Measurements from ENCODE around the gene CNPY3.
"Not testable (repeated sequence)": the region's sequence is repeated elsewhere in the genome, so short reads cannot be mapped to it uniquely, and the experiment has no call there.

CNPY3 gene

GRCh38 chr6:42928986-42929820, at the start of gene CNPY3:
Gene CNPY3, plus strand, starts transcription at chr6:42929480. Its CDS starts 91 bp downstream, at chr6:42929571.
- no peaks in the 10 kb centered on the region for H3K27me3 ChIP-seq (ENCODE audit: insufficient read depth, low read length, poor library complexity)
- peak; percentile 86 for ATAC-seq (ENCODE audit: insufficient read depth, low read depth)
- peaks cover 36% of the 10 kb centered on the region for H3K36me3 ChIP-seq (ENCODE audit: insufficient read depth, low read length)
- TF ChIP-seq CTCF (IDR thresholded peaks at IDR 0.05; ENCODE audit: borderline replicate concordance, extremely low read depth, low read length, poor library complexity, severe bottlenecking) (no peak), EZH2 (IDR thresholded peaks at IDR 0.05; ENCODE audit: borderline replicate concordance, low read depth, low read length, severe bottlenecking) (no peak)
- H3K27ac ChIP-seq (ENCODE audit: low read length): peak within 1 kb of the TSS; percentile 96
- H4K20me1 ChIP-seq (ENCODE audit: insufficient read depth, low read length): peaks cover 28% of the 10 kb centered on the region
- peak within 1 kb of the TSS; percentile 87 for H3K4me2 ChIP-seq (ENCODE audit: insufficient read depth, low read length)
- peak within 1 kb of the TSS; percentile 84 for H3K9ac ChIP-seq (ENCODE audit: low read depth, low read length)
- peaks cover 45% of the 10 kb centered on the region for H3K79me2 ChIP-seq (ENCODE audit: insufficient read depth, low read length)
- no peaks in the 10 kb centered on the region for H3K9me3 ChIP-seq (ENCODE audit: insufficient read depth, low read length, severe bottlenecking)
- peaks cover 40% of the 10 kb centered on the region for H3K4me1 ChIP-seq (ENCODE audit: insufficient read depth, low read length)
- DNase-seq: peak; percentile 99
- peak within 1 kb of the TSS; percentile 80 for H2AFZ ChIP-seq (ENCODE audit: low read depth, low read length)
- peak within 1 kb of the TSS; percentile 84 to 97 for H3K4me3 ChIP-seq (ENCODE audit: low read depth in 1 of 2, low read length in 2 of 2)

- peak overlapping the region; percentile 95 for H2AFZ ChIP-seq (ENCODE audit: low read depth, low read length)
- not testable (repeated sequence) for H3K27me3 ChIP-seq (ENCODE audit: insufficient read depth, low read length, poor library complexity)
Observed at GRCh38 chr6:42880240-42880817, 49.0 kb upstream of the CNPY3 start.

GRCh38 chr6:42880871-42881270, 48.4 kb upstream of the CNPY3 start:
- H3K4me1 ChIP-seq (ENCODE audit: insufficient read depth, low read length): peaks cover 49% of the 10 kb centered on the region
- peak overlapping the region; percentile 70 for H3K4me2 ChIP-seq (ENCODE audit: insufficient read depth, low read length)
- H3K27ac ChIP-seq (ENCODE audit: low read length): peak overlapping the region; percentile 93
- not testable (repeated sequence) for H3K27me3 ChIP-seq (ENCODE audit: insufficient read depth, low read length, poor library complexity); H3K9me3 ChIP-seq (ENCODE audit: insufficient read depth, low read length, severe bottlenecking); H2AFZ ChIP-seq (ENCODE audit: low read depth, low read length); DNase-seq; ATAC-seq (ENCODE audit: insufficient read depth, low read depth)
- peaks cover 61% of the 10 kb centered on the region for H3K79me2 ChIP-seq (ENCODE audit: insufficient read depth, low read length)
- H3K4me3 ChIP-seq (ENCODE audit: low read depth in 1 of 2, low read length in 2 of 2): peak overlapping the region; percentile 60 to 72; a peak in 3 of 4 replicates
- H3K36me3 ChIP-seq (ENCODE audit: insufficient read depth, low read length): peaks cover 48% of the 10 kb centered on the region
- H4K20me1 ChIP-seq (ENCODE audit: insufficient read depth, low read length): peaks cover 15% of the 10 kb centered on the region; the same call in 1 of the 2 replicates
- H3K9ac ChIP-seq (ENCODE audit: low read depth, low read length): peak overlapping the region; percentile 78

More at GRCh38 chr6:42880240-42880817, 49.0 kb upstream of the CNPY3 start:
- Histone ChIP-seq H3K4me1 (ENCODE audit: insufficient read depth, low read length) (peaks cover 48% of the 10 kb centered on the region), H3K4me3 (ENCODE audit: low read depth in 1 of 2, low read length in 2 of 2) (peak overlapping the region; percentile 60 to 72), H3K4me2 (ENCODE audit: insufficient read depth, low read length) (peak overlapping the region; percentile 70), H3K27ac (ENCODE audit: low read length) (peak overlapping the region; percentile 93), H3K79me2 (ENCODE audit: insufficient read depth, low read length) (peaks cover 56% of the 10 kb centered on the region), H3K9ac (ENCODE audit: low read depth, low read length) (peak overlapping the region; percentile 78), H3K36me3 (ENCODE audit: insufficient read depth, low read length) (peaks cover 42% of the 10 kb centered on the region), H4K20me1 (ENCODE audit: insufficient read depth, low read length) (peaks cover 15% of the 10 kb centered on the region; the same call in 1 of the 2 replicates)
- not testable (repeated sequence) for ATAC-seq (ENCODE audit: insufficient read depth, low read depth); H3K9me3 ChIP-seq (ENCODE audit: insufficient read depth, low read length, severe bottlenecking); DNase-seq

- Histone ChIP-seq H2AFZ (ENCODE audit: low read depth, low read length) (no peak overlapping the region), H3K4me1 (ENCODE audit: insufficient read depth, low read length) (peaks cover 64% of the 10 kb centered on the region), H3K27ac (ENCODE audit: low read length) (no peak overlapping the region), H3K9ac (ENCODE audit: low read depth, low read length) (no peak overlapping the region), H3K4me2 (ENCODE audit: insufficient read depth, low read length) (no peak overlapping the region), H3K27me3 (ENCODE audit: insufficient read depth, low read length, poor library complexity) (no peaks in the 10 kb centered on the region), H3K79me2 (ENCODE audit: insufficient read depth, low read length) (peaks cover 58% of the 10 kb centered on the region), H3K9me3 (ENCODE audit: insufficient read depth, low read length, severe bottlenecking) (no peaks in the 10 kb centered on the region), H3K4me3 (ENCODE audit: low read depth in 1 of 2, low read length in 2 of 2) (no peak overlapping the region), H3K36me3 (ENCODE audit: insufficient read depth, low read length) (peaks cover 67% of the 10 kb centered on the region), H4K20me1 (ENCODE audit: insufficient read depth, low read length) (peaks cover 15% of the 10 kb centered on the region; the same call in 1 of the 2 replicates)
- no peak for ATAC-seq (ENCODE audit: insufficient read depth, low read depth)
- DNase-seq: no peak
- no peak for TF ChIP-seq CTCF (IDR thresholded peaks at IDR 0.05; ENCODE audit: borderline replicate concordance, extremely low read depth, low read length, poor library complexity, severe bottlenecking)
- TF ChIP-seq EZH2 (IDR thresholded peaks at IDR 0.05; ENCODE audit: borderline replicate concordance, low read depth, low read length, severe bottlenecking): no peak
Observed at GRCh38 chr6:42885702-42886101, 43.6 kb upstream of the CNPY3 start.

DNA sequence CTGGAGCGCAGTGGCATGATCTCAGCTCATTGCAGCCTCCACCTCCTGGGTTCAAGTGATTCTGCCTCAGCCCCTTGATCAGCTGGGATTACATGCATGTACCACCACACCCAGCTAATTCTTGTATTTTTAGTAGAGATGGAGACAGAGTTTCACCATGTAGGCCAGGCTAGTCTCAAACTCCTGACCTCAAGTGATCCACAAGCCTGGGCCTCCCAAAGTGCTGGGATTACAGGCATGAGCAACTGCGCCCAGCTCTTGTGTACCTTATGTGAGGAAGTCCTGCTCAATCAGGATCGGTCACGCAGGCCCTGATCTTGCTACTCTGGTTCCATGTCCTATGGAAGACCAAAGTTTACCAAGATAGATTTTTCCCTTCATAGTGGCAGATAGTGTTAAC, 41.1 kb upstream of the CNPY3 start:
- H3K9me3 ChIP-seq (ENCODE audit: insufficient read depth, low read length, severe bottlenecking); H3K9ac ChIP-seq (ENCODE audit: low read depth, low read length); H3K4me3 ChIP-seq (ENCODE audit: low read depth in 1 of 2, low read length in 2 of 2); H3K27ac ChIP-seq (ENCODE audit: low read length); ATAC-seq (ENCODE audit: insufficient read depth, low read depth); H3K27me3 ChIP-seq (ENCODE audit: insufficient read depth, low read length, poor library complexity); DNase-seq; H2AFZ ChIP-seq (ENCODE audit: low read depth, low read length): not testable (repeated sequence)
- Histone ChIP-seq H3K79me2 (ENCODE audit: insufficient read depth, low read length) (peaks cover 33% of the 10 kb centered on the region), H3K36me3 (ENCODE audit: insufficient read depth, low read length) (peaks cover 47% of the 10 kb centered on the region), H3K4me1 (ENCODE audit: insufficient read depth, low read length) (peaks cover 49% of the 10 kb centered on the region), H3K4me2 (ENCODE audit: insufficient read depth, low read length) (peak overlapping the region; percentile 39; the same call in 1 of the 2 replicates), H4K20me1 (ENCODE audit: insufficient read depth, low read length) (peaks cover 11% of the 10 kb centered on the region; the same call in 1 of the 2 replicates)
